Esophagus squamous epithelium (tissue), 4 donors: ENCODE measurements around the gene CSRP1.

Experiments
- CTCF ChIP-seq, 6 experiments: fragments of 450-650 bp in 4 of 6; fragments of 200-600 bp in 2 of 6; sonication (generic) in 2 of 6; IDR thresholded peaks; one replicate each; pipeline ENCODE4 v1.5.1; 2016 to 2019; ENCODE audit warnings: antibody characterized with exemption in 6 of 6, mild to moderate bottlenecking in 4 of 6, moderate library complexity in 4 of 6
- POLR2A ChIP-seq, 4 donors: fragments of 450-650 bp; IDR thresholded peaks; one replicate each; pipeline ENCODE4 v1.6.1; 2017; ENCODE audit warnings: antibody characterized with exemption in 4 of 4, mild to moderate bottlenecking in 4 of 4, moderate library complexity in 3 of 4

GRCh38 chr1:201517631-201518030, 10.7 kb upstream of the CSRP1 start:
- no peak for TF ChIP-seq POLR2A (IDR thresholded peaks at IDR 0.05)
- no peak for TF ChIP-seq CTCF (IDR thresholded peaks at IDR 0.05)
